NCI-H1048 (cell line): ENCODE results near the gene EFNA4.

Experiments
- DNase-seq: peaks from one replicate; lab custom pipeline; 2025; lab: John Stamatoyannopoulos, UW

Gene EFNA4, protein sequence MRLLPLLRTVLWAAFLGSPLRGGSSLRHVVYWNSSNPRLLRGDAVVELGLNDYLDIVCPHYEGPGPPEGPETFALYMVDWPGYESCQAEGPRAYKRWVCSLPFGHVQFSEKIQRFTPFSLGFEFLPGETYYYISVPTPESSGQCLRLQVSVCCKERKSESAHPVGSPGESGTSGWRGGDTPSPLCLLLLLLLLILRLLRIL

GRCh38 chr1:155063550-155064110 lies at the start of gene EFNA4:
EFNA4 (plus strand) TSS chr1:155063740; CDS start chr1:155063824, 84 bp downstream.
- DNase-seq = peak; percentile 84

- no peak for DNase-seq
These were observed 48.6 kb upstream of the EFNA4 start for GRCh38 chr1:155014709-155015508.

DNA sequence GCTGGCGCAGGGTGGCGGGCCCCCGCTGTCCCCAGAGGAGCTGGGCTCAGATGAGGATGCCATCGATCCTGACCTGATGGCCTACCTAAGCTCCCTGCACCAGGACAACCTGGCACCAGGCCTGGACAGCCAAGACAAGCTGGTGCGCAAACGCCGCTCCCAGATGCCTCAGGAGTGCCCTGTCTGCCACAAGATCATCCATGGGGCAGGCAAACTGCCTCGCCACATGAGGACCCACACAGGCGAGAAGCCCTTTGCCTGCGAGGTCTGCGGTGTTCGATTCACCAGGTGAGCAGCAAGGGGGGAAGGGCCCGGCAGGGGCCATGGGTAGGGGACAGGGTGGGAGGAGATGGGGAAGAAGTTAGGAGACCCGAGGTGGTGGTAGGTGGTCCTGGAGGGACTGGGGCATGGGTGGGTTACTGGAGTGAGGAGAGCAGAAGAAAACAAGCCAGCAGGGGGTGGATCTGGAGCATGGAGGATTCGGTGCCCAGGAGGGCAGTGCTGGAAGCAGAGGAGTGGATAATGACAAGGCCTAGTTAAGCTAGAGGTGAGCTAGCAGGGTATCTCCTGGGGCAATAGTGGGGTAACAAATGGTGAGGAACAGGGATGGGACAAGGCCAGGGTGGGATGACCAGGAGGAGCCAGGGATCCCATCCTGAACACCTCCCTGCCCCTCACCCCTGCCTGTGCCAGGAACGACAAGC lies 47.9 kb upstream of the EFNA4 start:
- no peak for DNase-seq

- DNase-seq = no peak
These were observed 47.2 kb upstream of the EFNA4 start for GRCh38 chr1:155016231-155016831.

- peak; percentile 84 for DNase-seq
These were observed 46.2 kb upstream of the EFNA4 start for GRCh38 chr1:155017041-155017945.

GRCh38 chr1:155017946-155018316 lies 45.6 kb upstream of the EFNA4 start:
- no peak for DNase-seq

DNA sequence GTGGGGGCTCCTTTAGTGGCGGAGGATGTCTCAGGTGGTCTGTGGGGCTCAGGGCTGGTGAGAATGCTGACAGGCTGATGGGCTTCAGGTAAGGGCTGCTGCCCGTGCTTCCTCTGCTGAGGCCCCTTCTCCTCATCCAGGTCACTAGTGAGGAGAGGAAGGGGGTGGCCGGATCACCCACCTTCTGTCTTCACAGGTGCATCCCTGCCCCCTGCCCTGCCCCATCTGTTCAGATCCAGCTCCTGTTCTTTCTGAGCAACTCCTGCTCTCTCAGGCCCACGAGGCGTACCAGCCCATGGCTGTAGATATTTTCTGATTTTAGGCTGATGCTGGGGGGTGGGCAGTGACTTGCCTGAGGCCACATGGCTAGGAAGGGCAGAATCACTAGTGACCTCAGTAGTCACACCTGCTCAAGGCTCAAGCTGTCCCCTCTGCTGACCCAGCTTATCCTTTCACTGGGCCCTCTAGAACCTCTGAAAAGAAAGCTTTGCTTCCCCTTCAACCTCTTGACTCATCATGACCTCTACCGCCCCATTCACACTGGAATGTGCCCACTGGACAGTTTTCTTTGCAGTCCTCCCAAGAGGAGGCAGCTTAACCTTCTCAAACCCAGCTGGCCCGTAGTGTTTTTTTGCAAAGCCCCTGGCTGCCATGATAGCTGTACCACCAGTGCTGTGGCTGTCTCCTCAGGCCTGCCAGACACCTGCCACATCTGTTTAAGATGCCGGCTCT lies 44.8 kb upstream of the EFNA4 start:
- no peak for DNase-seq

DNA sequence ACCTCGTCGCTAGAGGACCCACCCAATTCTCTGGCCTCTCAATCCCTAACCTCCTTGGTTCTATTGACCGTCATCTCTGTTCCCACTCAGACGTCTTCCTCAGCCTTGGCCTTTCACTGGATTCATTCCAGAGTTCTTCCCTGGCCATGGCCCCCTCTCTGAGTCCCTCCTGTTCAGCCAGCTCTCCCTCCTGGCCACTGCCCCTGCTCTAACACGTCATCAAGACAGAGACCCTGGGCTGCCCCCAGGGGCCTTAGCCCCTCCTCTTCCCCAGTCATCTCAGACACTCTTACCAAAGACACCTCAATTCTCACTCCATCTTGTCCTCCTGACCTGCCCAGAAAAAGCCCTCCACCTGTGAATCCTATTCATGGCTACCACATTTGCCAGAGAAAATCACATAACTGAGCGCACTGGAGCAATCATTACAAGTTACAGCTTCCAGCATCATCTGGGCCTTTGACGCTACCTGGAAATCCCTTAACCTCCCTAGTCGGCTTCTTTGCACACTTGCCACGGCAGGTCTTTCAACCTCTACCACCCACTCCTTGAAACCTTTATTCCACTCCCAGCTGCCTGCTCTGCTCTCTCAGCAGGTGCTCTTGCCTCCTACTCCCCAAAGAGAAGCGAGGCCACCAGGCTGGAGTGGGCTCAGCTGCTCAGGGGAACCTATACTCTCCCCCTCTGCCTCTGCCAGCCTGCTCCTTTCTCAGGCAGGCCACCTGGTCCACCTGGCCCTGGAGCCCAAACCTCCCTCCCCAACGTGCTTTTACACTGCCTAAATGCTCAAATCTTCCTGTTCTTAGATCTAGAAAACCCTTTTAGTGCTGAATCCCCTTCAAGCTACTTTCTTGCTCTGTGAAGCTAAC lies 43.9 kb upstream of the EFNA4 start:
- DNase-seq = no peak

- no peak for DNase-seq
These were observed 41.2 kb upstream of the EFNA4 start for GRCh38 chr1:155022136-155022926.

GRCh38 chr1:155022927-155023236 lies 40.7 kb upstream of the EFNA4 start:
- no peak for DNase-seq

DNA sequence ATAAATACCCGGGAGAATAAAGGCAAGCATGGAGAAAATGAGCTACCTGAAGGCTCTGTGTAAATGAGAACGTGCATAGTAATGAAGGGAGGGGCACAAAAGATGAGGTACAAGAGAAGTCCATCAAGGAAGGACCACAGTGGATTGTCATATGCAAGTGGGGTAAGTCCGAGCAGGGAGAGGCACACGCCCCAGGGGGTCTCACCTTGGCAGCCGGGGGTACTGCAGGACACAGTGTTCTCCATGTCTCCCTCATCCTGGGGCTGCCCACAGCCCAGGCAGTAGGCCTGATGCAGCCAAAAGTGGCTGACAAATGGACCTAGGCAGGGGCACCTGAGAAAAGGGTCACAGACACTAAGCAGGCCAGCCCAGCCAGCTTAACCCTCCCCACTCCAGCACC lies 39.9 kb upstream of the EFNA4 start:
- no peak for DNase-seq

DNA sequence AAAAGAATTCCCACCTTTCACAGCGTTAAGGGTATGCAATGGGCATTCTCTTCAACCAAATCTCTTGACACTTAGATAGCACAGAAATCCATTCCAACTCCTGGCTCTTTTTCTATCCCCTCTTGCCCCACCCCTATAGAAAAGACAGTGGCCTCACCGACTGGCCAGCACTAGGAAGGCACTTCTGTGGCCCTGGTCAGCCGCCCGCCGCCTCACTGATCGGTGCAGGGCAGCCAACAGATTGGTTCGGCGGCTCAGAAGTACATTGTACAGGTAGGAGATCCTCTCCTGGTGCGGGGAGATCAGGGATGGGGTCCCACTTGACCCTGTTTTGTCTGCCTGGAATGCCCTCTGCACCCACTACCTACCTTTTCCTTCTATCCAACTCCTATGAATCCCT lies 39.2 kb upstream of the EFNA4 start:
- no peak for DNase-seq

DNA sequence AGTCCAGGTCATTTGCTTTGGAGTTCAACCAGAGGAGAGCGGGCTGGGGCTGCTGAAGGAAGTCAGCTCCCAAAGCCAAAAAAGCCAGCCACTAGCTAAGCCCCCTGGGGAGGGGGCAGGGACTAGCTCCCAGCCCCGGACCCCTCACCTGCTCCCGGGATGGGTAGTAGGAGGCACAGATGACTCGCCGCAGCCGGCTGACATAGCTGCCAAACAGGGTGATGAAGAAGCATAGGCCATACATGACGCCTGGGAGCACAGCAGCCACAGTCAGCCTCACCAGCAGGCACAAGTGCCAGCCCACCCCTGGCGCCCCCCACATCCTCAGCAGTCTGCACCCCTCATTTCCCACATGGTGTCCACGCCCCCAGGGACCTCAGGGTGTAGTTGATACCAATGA lies 37.4 kb upstream of the EFNA4 start:
- no peak for DNase-seq

DNA sequence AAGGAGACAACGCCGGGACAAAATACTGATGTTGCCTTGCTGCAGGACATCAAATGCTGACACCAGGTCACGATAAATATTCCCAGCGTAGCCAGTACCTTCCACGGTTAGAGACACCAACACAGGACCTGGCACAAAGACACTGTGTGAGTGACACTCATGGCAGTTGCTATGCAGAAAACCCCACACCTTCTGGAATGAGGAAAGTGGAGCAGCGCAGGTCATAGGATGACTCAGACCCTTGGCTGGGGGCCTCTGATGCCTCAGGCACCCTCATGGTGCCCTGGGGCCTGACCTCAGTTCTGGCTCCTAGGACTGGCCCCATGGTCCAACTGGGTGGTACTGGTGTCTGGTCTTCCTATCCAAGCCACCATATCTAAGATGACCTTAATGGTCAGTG lies 37.0 kb upstream of the EFNA4 start:
- DNase-seq = no peak

- DNase-seq = no peak
These were observed 33.9 kb upstream of the EFNA4 start for GRCh38 chr1:155029513-155030242.

DNA sequence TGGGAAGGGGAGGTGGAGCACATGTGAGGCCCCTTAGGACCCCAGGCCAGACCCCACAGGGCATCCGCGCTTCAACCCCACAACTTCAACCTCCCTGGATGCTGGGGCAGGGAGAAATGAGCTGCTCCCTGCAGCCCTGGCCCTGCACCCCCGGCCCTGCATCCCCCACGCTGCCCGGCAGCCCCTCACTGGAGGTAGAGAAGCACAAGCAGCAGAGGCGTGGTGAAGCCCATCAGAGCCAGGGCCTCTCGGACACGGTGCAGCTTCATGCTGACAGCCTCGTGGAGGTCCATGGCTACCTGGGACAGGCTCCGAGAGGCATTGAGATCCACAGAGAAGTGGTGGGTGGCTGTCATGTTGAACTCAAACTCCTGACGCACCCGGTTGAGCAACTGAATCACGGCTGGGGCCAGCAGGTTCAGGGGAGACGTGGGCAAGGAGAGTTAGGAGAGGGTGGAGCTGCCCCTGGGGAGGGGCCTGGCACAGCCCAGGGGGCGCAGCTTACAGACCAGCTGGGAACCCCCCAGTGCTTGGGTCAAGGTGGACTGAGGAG lies 33.2 kb upstream of the EFNA4 start:
- no peak for DNase-seq

GRCh38 chr1:155030899-155031298 lies 32.6 kb upstream of the EFNA4 start:
- no peak for DNase-seq

- DNase-seq = no peak
These were observed 30.7 kb upstream of the EFNA4 start for GRCh38 chr1:155032886-155033285.
